SKM-1 treated with dmso at 0.1 percent for 144 hours (cell line): ENCODE results near the gene TRPT1.
A peak's percentile ranks its signal among the peaks of the same experiment; 100 is the strongest.

Source experiments
- DNase-seq: peaks from one replicate; lab custom pipeline; 2025; ENCODE audit not compliant: unreplicated experiment; lab: John Stamatoyannopoulos, UW

TRPT1 gene

GRCh38 chr11:64181506-64182411 is 44.2 kb downstream of the TRPT1 start:
- DNase-seq = peak; percentile 68

GRCh38 chr11:64180891-64181290 is 45.1 kb downstream of the TRPT1 start:
- no peak for DNase-seq

GRCh38 chr11:64178951-64179639 is 46.9 kb downstream of the TRPT1 start:
- no peak for DNase-seq

- no peak for DNase-seq
Measured at GRCh38 chr11:64178203-64178602, 47.8 kb downstream of the TRPT1 start.

GRCh38 chr11:64176751-64177150 is 49.2 kb downstream of the TRPT1 start:
- no peak for DNase-seq
